Neural cell (in vitro differentiated cells): ENCODE results near the gene LAG3.

Source experiments
- EZH2 ChIP-seq: fragments of 200-600, 300-800 bp; shearing (Covaris generic), sonication (generic); IDR thresholded peaks from 2 replicates; pipeline ENCODE4 v1.6.1; 2014; ENCODE audit warnings: antibody characterized with exemption, low read length, borderline replicate concordance, mild to moderate bottlenecking; ENCODE audit not compliant: insufficient read depth, poor library complexity, severe bottlenecking
- MXI1 ChIP-seq: fragments of 450-650 bp; conservative IDR thresholded peaks from 2 replicates; pipeline ENCODE4 v1.6.1; 2014; ENCODE audit warnings: antibody characterized with exemption, mild to moderate bottlenecking; ENCODE audit not compliant: poor library complexity, severe bottlenecking
- POLR2AphosphoS5 ChIP-seq: IDR thresholded peaks from 2 replicates; pipeline ENCODE4 v1.6.1; 2012
- RAD21 ChIP-seq: fragments of 450-650 bp; conservative IDR thresholded peaks from 2 replicates; pipeline ENCODE4 v1.6.1; 2014; ENCODE audit warnings: antibody characterized with exemption, mild to moderate bottlenecking, moderate library complexity
- SMC3 ChIP-seq: fragments of 450-650 bp; conservative IDR thresholded peaks from 2 replicates; pipeline ENCODE4 v1.6.1; 2014; ENCODE audit warnings: antibody characterized with exemption, mild to moderate bottlenecking, moderate library complexity; ENCODE audit not compliant: poor library complexity
- TF ChIP-seq, protein P1 (sequence below): fragments of 450-650 bp; IDR thresholded peaks from 2 replicates; pipeline ENCODE4 v1.5.1; 2014; ENCODE audit warnings: antibody characterized with exemption, mild to moderate bottlenecking, moderate library complexity; ENCODE audit not compliant: poor library complexity, severe bottlenecking
- TF ChIP-seq, protein P2 (sequence below): IDR thresholded peaks from 2 replicates; pipeline ENCODE4 v1.6.1; 2012; ENCODE audit warnings: borderline replicate concordance

DNA sequence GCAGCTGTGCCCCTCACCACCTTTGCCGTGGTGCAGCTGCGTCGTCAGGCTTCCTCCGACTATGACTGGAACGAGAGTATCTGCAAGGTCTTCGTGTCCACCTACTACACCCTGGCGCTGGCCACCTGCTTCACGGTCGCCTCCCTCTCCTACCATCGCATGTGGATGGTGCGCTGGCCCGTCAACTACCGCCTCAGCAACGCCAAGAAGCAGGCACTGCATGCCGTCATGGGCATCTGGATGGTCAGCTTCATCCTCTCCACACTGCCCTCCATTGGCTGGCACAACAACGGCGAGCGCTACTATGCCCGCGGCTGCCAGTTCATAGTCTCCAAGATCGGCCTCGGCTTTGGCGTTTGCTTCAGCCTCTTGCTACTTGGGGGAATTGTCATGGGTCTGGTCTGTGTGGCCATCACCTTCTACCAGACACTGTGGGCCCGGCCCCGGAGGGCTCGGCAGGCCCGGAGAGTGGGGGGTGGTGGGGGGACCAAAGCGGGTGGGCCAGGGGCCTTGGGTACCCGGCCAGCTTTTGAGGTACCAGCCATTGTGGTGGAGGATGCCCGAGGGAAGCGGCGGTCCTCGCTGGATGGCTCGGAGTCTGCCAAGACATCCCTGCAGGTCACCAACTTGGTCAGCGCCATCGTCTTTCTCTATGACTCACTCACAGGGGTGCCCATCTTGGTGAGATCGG, 51.9 kb downstream of the LAG3 start:
- TF ChIP-seq EZH2 (no peak), SMC3 (no peak), RAD21 (no peak), MXI1 (no peak), POLR2AphosphoS5 (no peak)
- TF ChIP-seq, protein P1, sequence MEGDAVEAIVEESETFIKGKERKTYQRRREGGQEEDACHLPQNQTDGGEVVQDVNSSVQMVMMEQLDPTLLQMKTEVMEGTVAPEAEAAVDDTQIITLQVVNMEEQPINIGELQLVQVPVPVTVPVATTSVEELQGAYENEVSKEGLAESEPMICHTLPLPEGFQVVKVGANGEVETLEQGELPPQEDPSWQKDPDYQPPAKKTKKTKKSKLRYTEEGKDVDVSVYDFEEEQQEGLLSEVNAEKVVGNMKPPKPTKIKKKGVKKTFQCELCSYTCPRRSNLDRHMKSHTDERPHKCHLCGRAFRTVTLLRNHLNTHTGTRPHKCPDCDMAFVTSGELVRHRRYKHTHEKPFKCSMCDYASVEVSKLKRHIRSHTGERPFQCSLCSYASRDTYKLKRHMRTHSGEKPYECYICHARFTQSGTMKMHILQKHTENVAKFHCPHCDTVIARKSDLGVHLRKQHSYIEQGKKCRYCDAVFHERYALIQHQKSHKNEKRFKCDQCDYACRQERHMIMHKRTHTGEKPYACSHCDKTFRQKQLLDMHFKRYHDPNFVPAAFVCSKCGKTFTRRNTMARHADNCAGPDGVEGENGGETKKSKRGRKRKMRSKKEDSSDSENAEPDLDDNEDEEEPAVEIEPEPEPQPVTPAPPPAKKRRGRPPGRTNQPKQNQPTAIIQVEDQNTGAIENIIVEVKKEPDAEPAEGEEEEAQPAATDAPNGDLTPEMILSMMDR, result no peak
- TF ChIP-seq, protein P2, sequence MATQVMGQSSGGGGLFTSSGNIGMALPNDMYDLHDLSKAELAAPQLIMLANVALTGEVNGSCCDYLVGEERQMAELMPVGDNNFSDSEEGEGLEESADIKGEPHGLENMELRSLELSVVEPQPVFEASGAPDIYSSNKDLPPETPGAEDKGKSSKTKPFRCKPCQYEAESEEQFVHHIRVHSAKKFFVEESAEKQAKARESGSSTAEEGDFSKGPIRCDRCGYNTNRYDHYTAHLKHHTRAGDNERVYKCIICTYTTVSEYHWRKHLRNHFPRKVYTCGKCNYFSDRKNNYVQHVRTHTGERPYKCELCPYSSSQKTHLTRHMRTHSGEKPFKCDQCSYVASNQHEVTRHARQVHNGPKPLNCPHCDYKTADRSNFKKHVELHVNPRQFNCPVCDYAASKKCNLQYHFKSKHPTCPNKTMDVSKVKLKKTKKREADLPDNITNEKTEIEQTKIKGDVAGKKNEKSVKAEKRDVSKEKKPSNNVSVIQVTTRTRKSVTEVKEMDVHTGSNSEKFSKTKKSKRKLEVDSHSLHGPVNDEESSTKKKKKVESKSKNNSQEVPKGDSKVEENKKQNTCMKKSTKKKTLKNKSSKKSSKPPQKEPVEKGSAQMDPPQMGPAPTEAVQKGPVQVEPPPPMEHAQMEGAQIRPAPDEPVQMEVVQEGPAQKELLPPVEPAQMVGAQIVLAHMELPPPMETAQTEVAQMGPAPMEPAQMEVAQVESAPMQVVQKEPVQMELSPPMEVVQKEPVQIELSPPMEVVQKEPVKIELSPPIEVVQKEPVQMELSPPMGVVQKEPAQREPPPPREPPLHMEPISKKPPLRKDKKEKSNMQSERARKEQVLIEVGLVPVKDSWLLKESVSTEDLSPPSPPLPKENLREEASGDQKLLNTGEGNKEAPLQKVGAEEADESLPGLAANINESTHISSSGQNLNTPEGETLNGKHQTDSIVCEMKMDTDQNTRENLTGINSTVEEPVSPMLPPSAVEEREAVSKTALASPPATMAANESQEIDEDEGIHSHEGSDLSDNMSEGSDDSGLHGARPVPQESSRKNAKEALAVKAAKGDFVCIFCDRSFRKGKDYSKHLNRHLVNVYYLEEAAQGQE, result no peak
